GM12878 (cell line): Measurements from ENCODE around the gene HEG1. TPM values are rescaled to one million over a fixed set of nuclear protein-coding genes. Genes with fewer than 3 reads are reported as not detected.

Source experiments
- ATAC-seq: fragments of 200-7000 bp; cut with Tn5 transposase; 3 replicates; pipeline ENCODE4 v1.9.1; 2020; ENCODE audit warnings: mild to moderate bottlenecking, moderate library complexity
- BruUV-seq: library from RNA; stranded (reverse); fragments of 400-500 nt; replicated peaks from 2 replicates; lab custom pipeline; 2021; lab: Mats Ljungman, UMichigan
- CTCF ChIA-PET: fragments of 300-600 bp; sonication (Branson Sonifier 250); formaldehyde crosslinking; extraction: SDS; loops from one replicate; lab custom pipeline; 2021; ENCODE audit warnings: inconsistent platforms; lab: Yijun Ruan, JAX
- POLR2A ChIA-PET: fragments of 350-600 bp; formaldehyde crosslinking; extraction: SDS; loops from one replicate; lab custom pipeline; 2021; ENCODE audit warnings: inconsistent platforms; lab: Charles Lee
- RAD21 ChIA-PET: fragments of 300-600 bp; sonication (Branson Sonifier 250); formaldehyde crosslinking; loops from one replicate; lab custom pipeline; 2023; ENCODE audit warnings: antibody characterized with exemption; ENCODE audit not compliant: unreplicated experiment; lab: Charles Lee
- SMC1A ChIA-PET: fragments of 300-600 bp; sonication (Branson Sonifier 250); formaldehyde crosslinking; loops from one replicate; lab custom pipeline; 2023; ENCODE audit not compliant: unreplicated experiment, uncharacterized antibody; lab: Charles Lee
- DNase-seq: peaks from one replicate; pipeline ENCODE4 v3.0.0-alpha.2; 2011; ENCODE audit warnings: low read depth, low spot score
- FAIRE-seq: peaks from 3 replicates; lab custom pipeline; 2011; peaks lifted over from hg19 to GRCh38; lab: Jason Lieb, UNC
- H2AFZ ChIP-seq: 2 replicates; pipeline ENCODE4 v1.6.0; 2011; ENCODE audit warnings: low read depth, low read length, control low read depth; ENCODE audit not compliant: control insufficient read depth
- H3K27ac ChIP-seq: 2 replicates; pipeline ENCODE4 v1.5.1; 2011; ENCODE audit warnings: control low read depth; ENCODE audit not compliant: control insufficient read depth, insufficient read depth
- H3K27me3 ChIP-seq, 2 experiments: replicated peaks in 1 of 2; 2 replicates each; pipeline versions ENCODE4 v1.6.0 to v1.6.1; 2011; ENCODE audit warnings: low read length in 1 of 2; ENCODE audit not compliant: control insufficient read depth in 2 of 2, insufficient read depth in 2 of 2
- H3K36me3 ChIP-seq, 2 experiments: 2 replicates each; pipeline ENCODE4 v1.5.1; 2011; ENCODE audit warnings: low read length in 1 of 2; ENCODE audit not compliant: control insufficient read depth in 2 of 2, insufficient read depth in 2 of 2
- H3K4me1 ChIP-seq: 2 replicates; pipeline ENCODE4 v1.6.1; 2011; ENCODE audit warnings: mild to moderate bottlenecking, low read length, moderate library complexity, mixed read lengths; ENCODE audit not compliant: control insufficient read depth, insufficient read depth
- H3K4me2 ChIP-seq: 2 replicates; pipeline ENCODE4 v1.6.0; 2011; ENCODE audit warnings: control low read depth; ENCODE audit not compliant: control insufficient read depth, insufficient read depth
- H3K4me3 ChIP-seq: fragments of 200-600 bp; sonication (generic); 2 replicates; pipeline ENCODE4 v1.5.1; 2016
- H3K79me2 ChIP-seq: 2 replicates; pipeline ENCODE4 v1.6.0; 2011; ENCODE audit warnings: low read length; ENCODE audit not compliant: control insufficient read depth, insufficient read depth
- H3K9ac ChIP-seq: 2 replicates; pipeline ENCODE4 v1.8.0; 2011; ENCODE audit warnings: low read length, control low read depth, mixed read lengths; ENCODE audit not compliant: control insufficient read depth, insufficient read depth
- H3K9me3 ChIP-seq: replicated peaks from 3 replicates; pipeline ENCODE4 v1.5.1; 2011; ENCODE audit warnings: mild to moderate bottlenecking, low read length; ENCODE audit not compliant: control insufficient read depth, insufficient read depth
- H4K20me1 ChIP-seq: 2 replicates; pipeline ENCODE4 v1.6.0; 2011; ENCODE audit not compliant: control insufficient read depth, insufficient read depth
- BRCA1 ChIP-seq: IDR thresholded peaks from 2 replicates; pipeline ENCODE4 v1.6.1; 2011; ENCODE audit warnings: low read depth, low read length, improper control_type of control experiment
- CREM ChIP-seq: IDR thresholded peaks from 2 replicates; pipeline ENCODE4 v1.6.1; 2014; ENCODE audit warnings: antibody characterized with exemption, low read depth
- EZH2 ChIP-seq: IDR thresholded peaks from 2 replicates; pipeline ENCODE4 v1.6.1; 2012; ENCODE audit warnings: low read depth, mild to moderate bottlenecking, control low read depth, inconsistent platforms, low read length, borderline replicate concordance; ENCODE audit not compliant: control insufficient read depth
- RUNX3 ChIP-seq: IDR thresholded peaks from 2 replicates; pipeline ENCODE4 v1.6.1; 2012; ENCODE audit warnings: low read length, inconsistent platforms
- WGBS: methylation state at CpG from one replicate; pipeline ENCODE4 v1.1.6; 2016; ENCODE audit warnings: low lambda C conversion rate; ENCODE audit not compliant: insufficient replicate concordance, insufficient coverage; ENCODE audit errors: missing lambda C conversion rate; 5-methylcytosine and 5-hydroxymethylcytosine counted together
- in situ Hi-C: fragments of 300-500 bp; cut with MboI; formaldehyde crosslinking; loops from 9 replicates; pipeline ENCODE4 v1.14.3; 2018; ENCODE audit warnings: mixed read lengths
- intact Hi-C: fragments of 100-400 bp; cut with micrococcal nuclease; formaldehyde crosslinking; loops from one replicate; pipeline ENCODE4 v1.14.2; 2022; ENCODE audit not compliant: unreplicated experiment
- polyA plus RNA-seq, 11 experiments: library from polyadenylated mRNA; depleted of rRNA in 4 of 11; unstranded in 6 of 11; stranded (reverse) in 5 of 11; fragments of >200 nt; fragmentation: Nextera tagmentation in 4 of 11; fragmentation: Illumina TruSeq in 1 of 11; extraction: Ambion mirVana in 4 of 11; extraction: Trizol in 1 of 11; gene quantifications; 1 replicate in 1 of 11; 2 replicates in 10 of 11; pipeline versions ENCODE4 v1.2.1 to v1.2.3, GENCODE V29; 2011 to 2016; ENCODE audit warnings: inconsistent platforms in 2 of 11, missing spikeins in 2 of 11, low read depth in 1 of 11
- total RNA-seq, 4 experiments: library from RNA; depleted of rRNA in 3 of 4; stranded (reverse); fragments of >200 nt in 3 of 4; fragmentation: Illumina TruSeq in 1 of 4; extraction: Trizol in 1 of 4; gene quantifications; 2 replicates each; pipeline versions ENCODE4 v1.2.1 to v1.2.3, GENCODE V29; 2013 to 2021
- TF ChIP-seq, protein P1 (sequence below): IDR thresholded peaks from 2 replicates; pipeline ENCODE4 v1.6.1; 2012; ENCODE audit warnings: low read length, inconsistent platforms
- TF ChIP-seq, protein P2 (sequence below): fragments of 450-650 bp; formaldehyde crosslinking; IDR thresholded peaks from 2 replicates; pipeline ENCODE4 v1.4.0; 2020; ENCODE audit warnings: mild to moderate bottlenecking, moderate library complexity

Gene HEG1
- total and polyA plus RNA-seq, 10 of the 15 experiments (the other 5 are each of a cell fraction or from before 2014, with no cell fraction given): 2.2 to 32.1 (median 7.6) TPM

DNA sequence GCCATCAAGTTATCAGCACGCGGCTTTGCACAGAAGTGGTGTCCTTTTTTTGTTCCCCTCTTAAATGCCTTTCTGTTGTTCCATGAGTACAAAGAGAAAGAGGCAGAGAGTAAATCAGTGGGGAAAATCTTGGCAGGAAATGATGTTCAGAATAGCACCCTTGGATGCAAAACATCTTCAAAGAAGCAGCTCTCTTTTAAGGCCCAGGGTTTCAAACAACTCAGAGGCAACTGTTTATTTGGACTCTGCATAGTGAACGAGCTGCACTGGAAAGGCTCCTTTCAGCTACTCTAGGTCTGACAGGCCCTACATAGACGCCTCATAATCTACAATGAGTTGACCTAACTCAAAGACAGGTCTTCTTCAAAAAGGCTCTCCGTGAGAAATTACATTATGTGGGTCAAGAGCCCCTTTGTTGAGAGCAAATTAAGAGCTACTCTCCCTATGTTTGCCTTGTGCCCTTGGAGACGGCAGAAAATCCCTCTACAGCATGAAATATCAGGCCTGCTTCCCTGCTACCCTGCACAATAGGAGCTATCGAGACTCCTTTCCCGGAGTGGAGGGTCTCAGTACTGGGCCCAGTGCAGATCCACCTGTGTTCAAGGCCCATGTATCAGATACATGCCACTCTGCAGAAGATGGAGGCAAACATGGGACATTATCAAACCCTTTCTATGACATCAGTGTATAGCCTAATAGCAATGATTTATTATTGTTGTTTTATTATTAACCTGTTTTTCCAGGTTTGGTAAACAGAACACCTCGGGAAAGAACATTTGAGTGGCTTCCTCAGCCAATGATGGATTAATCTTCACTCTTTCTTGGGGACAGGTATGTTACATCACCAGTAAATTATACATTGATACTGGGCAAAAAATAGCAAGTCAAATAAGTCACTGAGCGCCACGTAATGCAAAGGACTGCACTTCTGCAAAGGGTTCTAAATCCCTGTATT lies 53.1 kb downstream of the HEG1 start:
- no peak overlapping the region for H3K27ac ChIP-seq
- WGBS: 97% methylated on average over 11 of the region's 11 CpGs
- SMC1A ChIA-PET: interaction anchor here (1.2 to 1.8 kb wide), 2 partner anchors 8 to 199 kb away, joined by 3 to 7 read pairs; no protein-coding TSS in a partner anchor
- no peaks in the 10 kb centered on the region for H3K79me2 ChIP-seq
- no peaks in the 10 kb centered on the region for H4K20me1 ChIP-seq
- H3K4me3 ChIP-seq: no peak overlapping the region
- BruUV-seq: no TSS peak
- no peak overlapping the region for H3K9ac ChIP-seq
- POLR2A ChIA-PET: no interaction called here
- DNase-seq (no peak), ATAC-seq (no peak), FAIRE-seq (no peak)
- H3K4me1 ChIP-seq: no peaks in the 10 kb centered on the region
- H3K36me3 ChIP-seq: peaks cover 12 to 49% of the 10 kb centered on the region in 2 experiments
- no peaks in the 10 kb centered on the region for H3K9me3 ChIP-seq
- in situ Hi-C loops: no loop called here
- RAD21 ChIA-PET: no interaction called here
- H3K27me3 ChIP-seq: no peaks in the 10 kb centered on the region
- CTCF ChIA-PET: interaction anchor here (1.1 to 1.3 kb wide), 3 partner anchors 8 to 20 kb away, joined by 3 to 6 read pairs (median 3); no protein-coding TSS in a partner anchor
- H2AFZ ChIP-seq: no peak overlapping the region
- no peak overlapping the region for H3K4me2 ChIP-seq
- TF ChIP-seq RUNX3: no peak
- intact Hi-C loops: no loop called here

DNA sequence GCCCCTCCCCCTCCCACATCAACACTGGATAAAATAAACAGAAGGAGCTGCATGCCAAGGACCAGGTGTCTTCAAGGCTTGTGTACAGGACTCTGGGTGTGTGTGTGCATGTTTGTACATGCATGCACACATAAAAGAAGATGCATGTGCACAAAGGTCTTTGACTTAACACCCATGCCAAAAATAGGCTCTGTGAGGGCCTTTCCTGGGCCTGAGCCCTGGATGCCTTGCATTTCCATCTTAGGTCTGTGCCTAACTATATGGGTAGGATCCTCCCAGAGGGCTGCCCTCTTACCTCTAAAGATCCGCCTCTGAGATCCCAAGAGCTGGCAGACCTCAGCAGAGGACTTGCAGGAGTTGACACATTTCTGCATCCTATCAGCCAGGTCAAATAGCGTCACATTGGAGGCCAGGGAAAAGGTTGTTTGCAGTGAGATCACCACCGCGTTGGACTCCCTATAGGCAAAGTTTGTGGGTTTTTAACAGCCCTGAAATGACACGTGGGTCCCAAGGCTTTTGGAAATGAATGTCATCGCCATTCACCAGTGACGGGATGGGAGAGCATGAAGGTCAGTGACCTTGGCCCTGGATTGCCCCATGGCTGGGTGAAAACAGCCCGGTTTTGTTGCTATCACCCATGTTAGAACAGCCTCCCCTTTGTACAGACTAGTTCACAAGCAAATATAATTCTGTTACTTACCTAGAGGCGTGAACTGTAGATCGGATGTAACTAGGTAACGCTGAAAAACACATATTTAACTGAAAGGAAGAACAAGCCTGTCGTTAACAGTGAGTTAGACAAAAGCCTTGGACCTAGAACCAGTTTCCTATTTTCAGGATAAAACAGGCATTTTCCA lies 54.0 kb downstream of the HEG1 start:
- SMC1A ChIA-PET: interaction anchor here (1.2 kb wide), 1 partner anchor 12 kb away, joined by 3 read pairs; no protein-coding TSS in a partner anchor
- H3K79me2 ChIP-seq: no peaks in the 10 kb centered on the region
- RAD21 ChIA-PET: interaction anchor here (1.2 kb wide), 1 partner anchor 52 kb away, joined by 4 read pairs; no protein-coding TSS in a partner anchor
- H3K4me1 ChIP-seq: no peaks in the 10 kb centered on the region
- no TSS peak for BruUV-seq
- no peak overlapping the region for H2AFZ ChIP-seq
- WGBS: 58% methylated on average over 12 of the region's 12 CpGs
- H3K4me3 ChIP-seq: no peak overlapping the region
- intact Hi-C loops: no loop called here
- no peaks in the 10 kb centered on the region for H3K9me3 ChIP-seq
- TF ChIP-seq BRCA1 (no peak), EZH2 (no peak), CREM (no peak)
- TF ChIP-seq, protein P1, sequence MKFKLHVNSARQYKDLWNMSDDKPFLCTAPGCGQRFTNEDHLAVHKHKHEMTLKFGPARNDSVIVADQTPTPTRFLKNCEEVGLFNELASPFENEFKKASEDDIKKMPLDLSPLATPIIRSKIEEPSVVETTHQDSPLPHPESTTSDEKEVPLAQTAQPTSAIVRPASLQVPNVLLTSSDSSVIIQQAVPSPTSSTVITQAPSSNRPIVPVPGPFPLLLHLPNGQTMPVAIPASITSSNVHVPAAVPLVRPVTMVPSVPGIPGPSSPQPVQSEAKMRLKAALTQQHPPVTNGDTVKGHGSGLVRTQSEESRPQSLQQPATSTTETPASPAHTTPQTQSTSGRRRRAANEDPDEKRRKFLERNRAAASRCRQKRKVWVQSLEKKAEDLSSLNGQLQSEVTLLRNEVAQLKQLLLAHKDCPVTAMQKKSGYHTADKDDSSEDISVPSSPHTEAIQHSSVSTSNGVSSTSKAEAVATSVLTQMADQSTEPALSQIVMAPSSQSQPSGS: no peak
- TF ChIP-seq, protein P2, sequence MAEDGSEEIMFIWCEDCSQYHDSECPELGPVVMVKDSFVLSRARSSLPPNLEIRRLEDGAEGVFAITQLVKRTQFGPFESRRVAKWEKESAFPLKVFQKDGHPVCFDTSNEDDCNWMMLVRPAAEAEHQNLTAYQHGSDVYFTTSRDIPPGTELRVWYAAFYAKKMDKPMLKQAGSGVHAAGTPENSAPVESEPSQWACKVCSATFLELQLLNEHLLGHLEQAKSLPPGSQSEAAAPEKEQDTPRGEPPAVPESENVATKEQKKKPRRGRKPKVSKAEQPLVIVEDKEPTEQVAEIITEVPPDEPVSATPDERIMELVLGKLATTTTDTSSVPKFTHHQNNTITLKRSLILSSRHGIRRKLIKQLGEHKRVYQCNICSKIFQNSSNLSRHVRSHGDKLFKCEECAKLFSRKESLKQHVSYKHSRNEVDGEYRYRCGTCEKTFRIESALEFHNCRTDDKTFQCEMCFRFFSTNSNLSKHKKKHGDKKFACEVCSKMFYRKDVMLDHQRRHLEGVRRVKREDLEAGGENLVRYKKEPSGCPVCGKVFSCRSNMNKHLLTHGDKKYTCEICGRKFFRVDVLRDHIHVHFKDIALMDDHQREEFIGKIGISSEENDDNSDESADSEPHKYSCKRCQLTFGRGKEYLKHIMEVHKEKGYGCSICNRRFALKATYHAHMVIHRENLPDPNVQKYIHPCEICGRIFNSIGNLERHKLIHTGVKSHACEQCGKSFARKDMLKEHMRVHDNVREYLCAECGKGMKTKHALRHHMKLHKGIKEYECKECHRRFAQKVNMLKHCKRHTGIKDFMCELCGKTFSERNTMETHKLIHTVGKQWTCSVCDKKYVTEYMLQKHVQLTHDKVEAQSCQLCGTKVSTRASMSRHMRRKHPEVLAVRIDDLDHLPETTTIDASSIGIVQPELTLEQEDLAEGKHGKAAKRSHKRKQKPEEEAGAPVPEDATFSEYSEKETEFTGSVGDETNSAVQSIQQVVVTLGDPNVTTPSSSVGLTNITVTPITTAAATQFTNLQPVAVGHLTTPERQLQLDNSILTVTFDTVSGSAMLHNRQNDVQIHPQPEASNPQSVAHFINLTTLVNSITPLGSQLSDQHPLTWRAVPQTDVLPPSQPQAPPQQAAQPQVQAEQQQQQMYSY (CRISPR knock-in tag): no peak
- H3K27me3 ChIP-seq: no peaks in the 10 kb centered on the region
- FAIRE-seq (no peak), ATAC-seq (no peak), DNase-seq (no peak)
- H3K4me2 ChIP-seq: no peak overlapping the region
- CTCF ChIA-PET: interaction anchor here (0.9 to 1.3 kb wide), 3 partner anchors 11 to 74 kb away, joined by 3 to 6 read pairs (median 3); no protein-coding TSS in a partner anchor
- no peaks in the 10 kb centered on the region for H4K20me1 ChIP-seq
- no peak overlapping the region for H3K9ac ChIP-seq
- no peak overlapping the region for H3K27ac ChIP-seq
- in situ Hi-C loops: no loop called here
- POLR2A ChIA-PET: no interaction called here
- peaks cover 12 to 58% of the 10 kb centered on the region in 2 experiments for H3K36me3 ChIP-seq
